ENCODE measurements around the gene TMEM132C. TPM values are rescaled to one million over a fixed set of nuclear protein-coding genes. Genes with fewer than 3 reads are reported as not detected.

The TMEM132C gene
- total and polyA plus RNA-seq, 7 donors = 0.60 to 3.5 (median 1.7) TPM; not detected in 1

DNA sequence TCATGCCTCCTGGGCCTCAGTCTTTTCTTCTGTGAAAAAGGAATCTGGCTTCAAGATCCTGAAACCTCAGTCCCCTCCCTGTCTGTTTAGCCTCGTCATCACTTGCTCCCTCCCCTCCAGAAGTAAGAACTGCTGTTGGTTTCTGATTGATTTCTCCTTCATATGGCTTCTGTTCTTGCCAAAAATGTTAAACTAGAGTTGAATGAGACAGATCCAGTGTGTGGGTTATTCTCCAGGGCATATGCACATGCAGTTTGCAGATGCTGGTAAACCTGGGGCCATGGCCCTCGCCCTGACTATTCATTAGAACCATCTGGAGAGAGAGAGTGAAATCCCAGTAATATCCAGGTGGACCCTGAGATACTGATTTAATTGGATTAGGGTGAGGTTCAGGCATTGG lies 175.1 kb downstream of the TMEM132C start:
- 67 to 81% methylated on average over 2 of the region's 2 CpGs for WGBS, 2 donors
- Histone ChIP-seq H3K9me3 (no peaks in the 10 kb centered on the region), H3K4me1 (no peaks in the 10 kb centered on the region), H3K4me3 (no peak overlapping the region), H3K36me3 (no peaks in the 10 kb centered on the region), H3K27ac (no peak overlapping the region), H3K27me3 (no peaks in the 10 kb centered on the region)
- intact Hi-C loops (cut with DNase I) = no loop called here
- TF ChIP-seq POLR2A (IDR thresholded peaks at IDR 0.05) (no peak), EP300 (IDR thresholded peaks at IDR 0.05) (no peak), CTCF (IDR thresholded peaks at IDR 0.05) (no peak), POLR2AphosphoS5 (IDR thresholded peaks at IDR 0.05) (no peak)
- DNase-seq = no peak

- Histone ChIP-seq H3K27me3 (no peaks in the 10 kb centered on the region), H3K9me3 (no peaks in the 10 kb centered on the region), H3K36me3 (no peaks in the 10 kb centered on the region), H3K4me1 (no peaks in the 10 kb centered on the region), H3K4me3 (no peak overlapping the region), H3K27ac (no peak overlapping the region)
- no peak for DNase-seq
- intact Hi-C loops (cut with DNase I) = no loop called here
- TF ChIP-seq CTCF (IDR thresholded peaks at IDR 0.05) (no peak), EP300 (IDR thresholded peaks at IDR 0.05) (no peak), POLR2A (IDR thresholded peaks at IDR 0.05) (no peak), POLR2AphosphoS5 (IDR thresholded peaks at IDR 0.05) (no peak)
- WGBS, 2 donors = 41 to 53% methylated on average over 12 of the region's 12 CpGs
Measured at GRCh38 chr12:128444598-128444997, 177.6 kb downstream of the TMEM132C start.

DNA sequence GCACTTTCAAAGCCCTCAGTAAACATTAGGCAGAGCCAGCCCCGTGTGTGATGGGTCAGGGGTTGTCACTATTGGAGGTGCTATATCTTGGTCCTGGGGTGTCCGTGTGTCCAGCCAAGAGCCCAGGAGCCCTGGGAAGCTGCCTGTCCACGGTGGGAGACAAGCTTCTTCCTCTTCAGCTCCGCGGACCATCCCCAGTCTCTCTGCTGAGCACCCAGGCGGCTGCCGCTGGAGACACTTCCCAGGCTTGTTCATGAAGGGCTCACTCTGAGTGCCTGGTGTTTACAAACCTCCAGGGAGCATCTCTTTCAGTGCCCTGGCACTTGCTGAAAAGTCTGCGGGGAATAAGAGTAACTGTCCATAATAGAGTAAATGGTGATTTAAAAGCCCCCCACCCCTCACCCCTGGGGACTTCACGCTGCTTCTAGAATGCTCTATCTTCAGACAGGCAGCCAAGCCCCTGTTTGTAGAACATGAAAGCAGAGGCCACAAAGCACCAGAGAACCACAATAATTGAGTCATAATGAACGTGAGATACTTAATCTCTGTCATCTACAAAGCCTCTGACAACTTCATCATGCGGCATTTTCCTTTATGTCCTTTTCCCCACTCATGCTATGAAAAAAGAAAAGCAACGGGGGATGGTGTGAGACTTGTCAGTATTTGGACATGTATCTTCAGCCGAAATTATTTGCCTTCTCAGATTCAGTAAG lies 178.6 kb downstream of the TMEM132C start:
- Histone ChIP-seq H3K36me3 (no peaks in the 10 kb centered on the region), H3K9me3 (no peaks in the 10 kb centered on the region), H3K4me1 (no peaks in the 10 kb centered on the region), H3K27ac (no peak overlapping the region), H3K4me3 (no peak overlapping the region), H3K27me3 (no peaks in the 10 kb centered on the region)
- TF ChIP-seq CTCF (IDR thresholded peaks at IDR 0.05) = no peak
- TF ChIP-seq POLR2AphosphoS5 (IDR thresholded peaks at IDR 0.05) = no peak
- TF ChIP-seq POLR2A (IDR thresholded peaks at IDR 0.05) = no peak
- no peak for TF ChIP-seq EP300 (IDR thresholded peaks at IDR 0.05)
- intact Hi-C loops (cut with DNase I) = no loop called here
- no peak for DNase-seq
- 36 to 48% methylated on average over 13 of the region's 13 CpGs for WGBS, 2 donors

DNA sequence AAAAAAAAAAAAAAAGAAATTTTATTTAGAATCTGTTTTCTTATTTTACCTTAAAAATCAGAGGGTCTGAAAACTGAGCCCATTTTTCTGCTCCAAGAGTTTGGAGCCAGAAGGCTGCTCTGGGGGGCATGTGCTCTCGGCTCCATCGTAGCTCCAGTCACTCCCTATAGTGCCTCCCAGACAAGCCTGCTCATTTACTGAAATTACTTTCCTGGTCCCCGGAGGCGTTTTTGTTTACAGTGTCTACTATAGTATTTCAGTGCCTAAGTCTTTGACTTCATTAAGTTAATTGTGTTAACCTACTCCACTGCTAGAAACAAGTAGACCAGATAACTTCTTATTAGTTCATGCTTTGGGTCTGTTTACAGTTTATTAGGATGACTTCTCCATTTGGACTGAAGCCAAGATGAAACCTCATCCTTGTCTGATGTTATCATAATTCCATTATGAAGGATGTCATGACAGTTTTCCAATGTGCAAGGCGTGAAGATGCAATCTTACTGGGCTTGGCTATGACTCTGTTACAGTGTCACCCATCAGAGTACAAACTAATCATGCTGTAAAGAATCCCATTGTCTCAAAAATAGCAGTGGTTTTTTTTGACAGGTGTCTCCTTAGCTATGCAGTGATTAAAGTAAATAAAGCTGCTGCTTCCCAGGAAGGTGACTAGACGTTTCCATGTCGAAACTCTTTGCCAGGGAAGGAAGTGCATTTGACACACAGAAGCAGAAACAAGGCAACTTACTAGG lies 182.3 kb downstream of the TMEM132C start:
- 41 to 57% methylated on average over 7 of the region's 7 CpGs for WGBS, 2 donors
- no peak for DNase-seq
- H3K4me3 ChIP-seq = no peak overlapping the region
- H3K36me3 ChIP-seq = no peaks in the 10 kb centered on the region
- H3K9me3 ChIP-seq = no peaks in the 10 kb centered on the region
- H3K27me3 ChIP-seq = no peaks in the 10 kb centered on the region
- TF ChIP-seq POLR2AphosphoS5 (IDR thresholded peaks at IDR 0.05) = no peak
- TF ChIP-seq CTCF (IDR thresholded peaks at IDR 0.05) = no peak
- no peak for TF ChIP-seq POLR2A (IDR thresholded peaks at IDR 0.05)
- no peak for TF ChIP-seq EP300 (IDR thresholded peaks at IDR 0.05)
- H3K4me1 ChIP-seq = no peaks in the 10 kb centered on the region
- intact Hi-C loops (cut with DNase I) = no loop called here
- no peak overlapping the region for H3K27ac ChIP-seq

All from sigmoid colon (tissue), 7 donors.